ENCODE data around the gene TNNT3.

GRCh38 chr11:1929621-1930461 is 10.3 kb downstream of the TNNT3 start:
- TF ChIP-seq CTCF (IDR thresholded peaks at IDR 0.05; ENCODE audit: insufficient read depth, low read length) (no peak), POLR2AphosphoS5 (IDR thresholded peaks at IDR 0.05; ENCODE audit: low read depth) (no peak), SPI1 (IDR thresholded peaks at IDR 0.05; ENCODE audit: borderline replicate concordance, low read depth) (no peak), GABPA (IDR thresholded peaks at IDR 0.05; ENCODE audit: low read depth) (no peak)
- TF ChIP-seq, protein P1, sequence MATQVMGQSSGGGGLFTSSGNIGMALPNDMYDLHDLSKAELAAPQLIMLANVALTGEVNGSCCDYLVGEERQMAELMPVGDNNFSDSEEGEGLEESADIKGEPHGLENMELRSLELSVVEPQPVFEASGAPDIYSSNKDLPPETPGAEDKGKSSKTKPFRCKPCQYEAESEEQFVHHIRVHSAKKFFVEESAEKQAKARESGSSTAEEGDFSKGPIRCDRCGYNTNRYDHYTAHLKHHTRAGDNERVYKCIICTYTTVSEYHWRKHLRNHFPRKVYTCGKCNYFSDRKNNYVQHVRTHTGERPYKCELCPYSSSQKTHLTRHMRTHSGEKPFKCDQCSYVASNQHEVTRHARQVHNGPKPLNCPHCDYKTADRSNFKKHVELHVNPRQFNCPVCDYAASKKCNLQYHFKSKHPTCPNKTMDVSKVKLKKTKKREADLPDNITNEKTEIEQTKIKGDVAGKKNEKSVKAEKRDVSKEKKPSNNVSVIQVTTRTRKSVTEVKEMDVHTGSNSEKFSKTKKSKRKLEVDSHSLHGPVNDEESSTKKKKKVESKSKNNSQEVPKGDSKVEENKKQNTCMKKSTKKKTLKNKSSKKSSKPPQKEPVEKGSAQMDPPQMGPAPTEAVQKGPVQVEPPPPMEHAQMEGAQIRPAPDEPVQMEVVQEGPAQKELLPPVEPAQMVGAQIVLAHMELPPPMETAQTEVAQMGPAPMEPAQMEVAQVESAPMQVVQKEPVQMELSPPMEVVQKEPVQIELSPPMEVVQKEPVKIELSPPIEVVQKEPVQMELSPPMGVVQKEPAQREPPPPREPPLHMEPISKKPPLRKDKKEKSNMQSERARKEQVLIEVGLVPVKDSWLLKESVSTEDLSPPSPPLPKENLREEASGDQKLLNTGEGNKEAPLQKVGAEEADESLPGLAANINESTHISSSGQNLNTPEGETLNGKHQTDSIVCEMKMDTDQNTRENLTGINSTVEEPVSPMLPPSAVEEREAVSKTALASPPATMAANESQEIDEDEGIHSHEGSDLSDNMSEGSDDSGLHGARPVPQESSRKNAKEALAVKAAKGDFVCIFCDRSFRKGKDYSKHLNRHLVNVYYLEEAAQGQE (IDR thresholded peaks at IDR 0.05; ENCODE audit: insufficient replicate concordance, low read depth) = no peak
